Activated naive CD8-positive, alpha-beta T cell (primary cell): ENCODE results near the gene RNF212B.
"Not testable (repeated sequence)": the region's sequence is repeated elsewhere in the genome, so short reads cannot be mapped to it uniquely, and the experiment has no call there.

ENCODE experiments used
- H3K27ac Mint-ChIP-seq: one replicate; pipeline ENCODE4 v1.8.0; 2021; ENCODE audit warnings: mixed read lengths
- H3K27me3 Mint-ChIP-seq: one replicate; pipeline ENCODE4 v1.8.0; 2021; ENCODE audit warnings: mixed read lengths
- H3K36me3 Mint-ChIP-seq: one replicate; pipeline ENCODE4 v1.8.0; 2021; ENCODE audit warnings: mixed read lengths
- H3K4me1 Mint-ChIP-seq: one replicate; pipeline ENCODE4 v1.8.0; 2021; ENCODE audit warnings: low read depth, mixed read lengths
- H3K4me3 Mint-ChIP-seq: one replicate; pipeline ENCODE4 v1.8.0; 2021; ENCODE audit warnings: mild to moderate bottlenecking, mixed read lengths
- H3K9me3 Mint-ChIP-seq: one replicate; pipeline ENCODE4 v1.8.0; 2021; ENCODE audit warnings: low read depth, mixed read lengths

The RNF212B gene

GRCh38 chr14:23260849-23261248 is 23.1 kb downstream of the RNF212B start:
- not testable (repeated sequence) for H3K4me1 Mint-ChIP-seq, H3K36me3 Mint-ChIP-seq, H3K9me3 Mint-ChIP-seq, H3K4me3 Mint-ChIP-seq, H3K27ac Mint-ChIP-seq
- H3K27me3 Mint-ChIP-seq: peaks cover 21% of the 10 kb centered on the region

GRCh38 chr14:23269193-23269592 is 31.5 kb downstream of the RNF212B start:
- H3K4me3 Mint-ChIP-seq: no peak overlapping the region

GRCh38 chr14:23275412-23275811 is 37.7 kb downstream of the RNF212B start:
- Mint-ChIP-seq H3K27me3 (no peaks in the 10 kb centered on the region), H3K4me1 (no peaks in the 10 kb centered on the region), H3K9me3 (no peaks in the 10 kb centered on the region), H3K4me3 (no peak overlapping the region), H3K27ac (peak overlapping the region; percentile 42), H3K36me3 (no peaks in the 10 kb centered on the region)

More at GRCh38 chr14:23269193-23269592, 31.5 kb downstream of the RNF212B start:
- peaks cover 2% of the 10 kb centered on the region for H3K27me3 Mint-ChIP-seq
- H3K4me1 Mint-ChIP-seq: no peaks in the 10 kb centered on the region
- no peak overlapping the region for H3K27ac Mint-ChIP-seq
- H3K36me3 Mint-ChIP-seq: no peaks in the 10 kb centered on the region
- H3K9me3 Mint-ChIP-seq: no peaks in the 10 kb centered on the region

- Mint-ChIP-seq H3K9me3 (no peaks in the 10 kb centered on the region), H3K4me3 (no peak overlapping the region), H3K36me3 (no peaks in the 10 kb centered on the region), H3K27ac (no peak overlapping the region), H3K4me1 (peaks cover 1% of the 10 kb centered on the region), H3K27me3 (no peaks in the 10 kb centered on the region)
Observed at GRCh38 chr14:23277189-23277588, 39.5 kb downstream of the RNF212B start.

- H3K9me3 Mint-ChIP-seq, H3K36me3 Mint-ChIP-seq, H3K4me3 Mint-ChIP-seq, H3K27me3 Mint-ChIP-seq, H3K4me1 Mint-ChIP-seq, H3K27ac Mint-ChIP-seq: not testable (repeated sequence)
Observed at GRCh38 chr14:23277928-23278327, 40.2 kb downstream of the RNF212B start.

GRCh38 chr14:23281247-23281646 is 43.5 kb downstream of the RNF212B start:
- Mint-ChIP-seq H3K27me3 (no peaks in the 10 kb centered on the region), H3K4me3 (no peak overlapping the region), H3K4me1 (peaks cover 23% of the 10 kb centered on the region), H3K27ac (no peak overlapping the region), H3K9me3 (no peaks in the 10 kb centered on the region), H3K36me3 (peaks cover 2% of the 10 kb centered on the region)

- H3K9me3 Mint-ChIP-seq: no peaks in the 10 kb centered on the region
- H3K4me1 Mint-ChIP-seq: peaks cover 30% of the 10 kb centered on the region
- peak overlapping the region; percentile 95 for H3K27ac Mint-ChIP-seq
- H3K27me3 Mint-ChIP-seq: no peaks in the 10 kb centered on the region
- H3K4me3 Mint-ChIP-seq: peak overlapping the region; percentile 93
- peaks cover 2% of the 10 kb centered on the region for H3K36me3 Mint-ChIP-seq
Observed at GRCh38 chr14:23284654-23285529, 47.2 kb downstream of the RNF212B start.

GRCh38 chr14:23285530-23286019 is 47.8 kb downstream of the RNF212B start:
- peaks cover 2% of the 10 kb centered on the region for H3K36me3 Mint-ChIP-seq
- H3K4me3 Mint-ChIP-seq: peak overlapping the region; percentile 93
- H3K4me1 Mint-ChIP-seq: peaks cover 30% of the 10 kb centered on the region
- no peaks in the 10 kb centered on the region for H3K9me3 Mint-ChIP-seq
- peak overlapping the region; percentile 95 for H3K27ac Mint-ChIP-seq
- H3K27me3 Mint-ChIP-seq: no peaks in the 10 kb centered on the region

- no peaks in the 10 kb centered on the region for H3K9me3 Mint-ChIP-seq
- H3K4me1 Mint-ChIP-seq: peaks cover 30% of the 10 kb centered on the region
Observed at GRCh38 chr14:23286020-23286901, 48.5 kb downstream of the RNF212B start, which contains the start of gene HOMEZ. HOMEZ (minus strand) TSS chr14:23286132; CDS start chr14:23285952, 180 bp downstream.

GRCh38 chr14:23286902-23287479 is 49.3 kb downstream of the RNF212B start:
- peak overlapping the region; percentile 95 for H3K27ac Mint-ChIP-seq
- H3K4me3 Mint-ChIP-seq: peak overlapping the region; percentile 93
- no peaks in the 10 kb centered on the region for H3K9me3 Mint-ChIP-seq
- H3K4me1 Mint-ChIP-seq: peaks cover 30% of the 10 kb centered on the region
- no peaks in the 10 kb centered on the region for H3K27me3 Mint-ChIP-seq
- peaks cover 2% of the 10 kb centered on the region for H3K36me3 Mint-ChIP-seq

More at GRCh38 chr14:23286020-23286901, 48.5 kb downstream of the RNF212B start, which contains the start of gene HOMEZ:
- H3K27ac Mint-ChIP-seq: peak within 1 kb of the TSS; percentile 95
- H3K36me3 Mint-ChIP-seq: peaks cover 2% of the 10 kb centered on the region
- H3K27me3 Mint-ChIP-seq: no peaks in the 10 kb centered on the region
- H3K4me3 Mint-ChIP-seq: peak within 1 kb of the TSS; percentile 93

GRCh38 chr14:23294734-23295561 is 57.2 kb downstream of the RNF212B start:
- H3K4me1 Mint-ChIP-seq: peaks cover 29% of the 10 kb centered on the region
- H3K9me3 Mint-ChIP-seq: no peaks in the 10 kb centered on the region
- no peaks in the 10 kb centered on the region for H3K27me3 Mint-ChIP-seq
- peak overlapping the region; percentile 34 for H3K4me3 Mint-ChIP-seq
- H3K27ac Mint-ChIP-seq: no peak overlapping the region
- H3K36me3 Mint-ChIP-seq: no peaks in the 10 kb centered on the region

GRCh38 chr14:23296012-23296777 is 58.5 kb downstream of the RNF212B start:
- peaks cover 35% of the 10 kb centered on the region for H3K4me1 Mint-ChIP-seq
- no peak overlapping the region for H3K27ac Mint-ChIP-seq
- H3K36me3 Mint-ChIP-seq: no peaks in the 10 kb centered on the region
- no peak overlapping the region for H3K4me3 Mint-ChIP-seq
- H3K9me3 Mint-ChIP-seq: no peaks in the 10 kb centered on the region
- H3K27me3 Mint-ChIP-seq: no peaks in the 10 kb centered on the region

GRCh38 chr14:23297096-23297495 is 59.4 kb downstream of the RNF212B start:
- Mint-ChIP-seq H3K4me1 (peaks cover 35% of the 10 kb centered on the region), H3K36me3 (no peaks in the 10 kb centered on the region), H3K9me3 (no peaks in the 10 kb centered on the region), H3K27me3 (no peaks in the 10 kb centered on the region), H3K4me3 (no peak overlapping the region), H3K27ac (peak overlapping the region; percentile 46)
